ENCODE results near the gene ADO.
"Not testable (repeated sequence)": the region's sequence is repeated elsewhere in the genome, so short reads cannot be mapped to it uniquely, and the experiment has no call there.

ADO gene

GRCh38 chr10:62804356-62805230 is at the start of gene ADO:
TSS of gene ADO (plus strand) at chr10:62804720. CDS start at chr10:62805060, 340 bp downstream.
- no peak for DNase-seq (ENCODE audit: low read depth, low spot score)

GRCh38 chr10:62754963-62755362 is 49.6 kb upstream of the ADO start:
- no peak for DNase-seq (ENCODE audit: low read depth, low spot score)

GRCh38 chr10:62755662-62756653 is 48.6 kb upstream of the ADO start:
- DNase-seq (ENCODE audit: low read depth, low spot score) = no peak

- DNase-seq (ENCODE audit: low read depth, low spot score) = no peak
These were observed 44.8 kb upstream of the ADO start for GRCh38 chr10:62759599-62760175.

- no peak for DNase-seq (ENCODE audit: low read depth, low spot score)
These were observed 44.1 kb upstream of the ADO start for GRCh38 chr10:62760401-62760800.

GRCh38 chr10:62761115-62761514 is 43.4 kb upstream of the ADO start:
- no peak for DNase-seq (ENCODE audit: low read depth, low spot score)

- no peak for DNase-seq (ENCODE audit: low read depth, low spot score)
These were observed 41.4 kb upstream of the ADO start for GRCh38 chr10:62763155-62763554.

- DNase-seq (ENCODE audit: low read depth, low spot score) = no peak
These were observed 40.5 kb upstream of the ADO start for GRCh38 chr10:62764011-62764410.

GRCh38 chr10:62765726-62766125 is 38.8 kb upstream of the ADO start:
- no peak for DNase-seq (ENCODE audit: low read depth, low spot score)

GRCh38 chr10:62766386-62766785 is 38.1 kb upstream of the ADO start:
- no peak for DNase-seq (ENCODE audit: low read depth, low spot score)

- no peak for DNase-seq (ENCODE audit: low read depth, low spot score)
These were observed 34.8 kb upstream of the ADO start for GRCh38 chr10:62769574-62770242.

- DNase-seq (ENCODE audit: low read depth, low spot score) = no peak
These were observed 32.1 kb upstream of the ADO start for GRCh38 chr10:62772186-62772974.

GRCh38 chr10:62778125-62778524 is 26.4 kb upstream of the ADO start:
- no peak for DNase-seq (ENCODE audit: low read depth, low spot score)

- no peak for DNase-seq (ENCODE audit: low read depth, low spot score)
These were observed 24.9 kb upstream of the ADO start for GRCh38 chr10:62779487-62780248.

- DNase-seq (ENCODE audit: low read depth, low spot score) = not testable (repeated sequence)
These were observed 20.0 kb upstream of the ADO start for GRCh38 chr10:62784537-62784936.

- not testable (repeated sequence) for DNase-seq (ENCODE audit: low read depth, low spot score)
These were observed 16.2 kb upstream of the ADO start for GRCh38 chr10:62788285-62788684.

- DNase-seq (ENCODE audit: low read depth, low spot score) = no peak
These were observed 15.6 kb upstream of the ADO start for GRCh38 chr10:62788861-62789467.

GRCh38 chr10:62790019-62790555 is 14.4 kb upstream of the ADO start:
- DNase-seq (ENCODE audit: low read depth, low spot score) = no peak

GRCh38 chr10:62790571-62790970 is 13.9 kb upstream of the ADO start:
- DNase-seq (ENCODE audit: low read depth, low spot score) = no peak

All from iPS DF 19.7 (cell line).